HG02938 (cell line): Measurements from ENCODE around the gene USP40.

ENCODE experiments used
- ATAC-seq: cut with Tn5 transposase; IDR thresholded peaks from one replicate; pipeline ENCODE4 v1.9.1; 2021; ENCODE audit warnings: mild to moderate bottlenecking, moderate library complexity; ENCODE audit not compliant: unreplicated experiment

Gene USP40

GRCh38 chr2:233461481-233461891, 105.1 kb downstream of the USP40 start:
- no peak for ATAC-seq

GRCh38 chr2:233460726-233461441, 105.7 kb downstream of the USP40 start:
- no peak for ATAC-seq

GRCh38 chr2:233459426-233459825, 107.2 kb downstream of the USP40 start:
- ATAC-seq, result no peak

GRCh38 chr2:233458826-233459225, 107.8 kb downstream of the USP40 start:
- no peak for ATAC-seq

- ATAC-seq, result no peak
Measured at GRCh38 chr2:233458031-233458610, 108.5 kb downstream of the USP40 start.

GRCh38 chr2:233457356-233457755, 109.2 kb downstream of the USP40 start:
- ATAC-seq, result no peak

- ATAC-seq, result no peak
Measured at GRCh38 chr2:233456934-233457333, 109.6 kb downstream of the USP40 start.

GRCh38 chr2:233456111-233456510, 110.5 kb downstream of the USP40 start:
- ATAC-seq, result no peak

- no peak for ATAC-seq
Measured at GRCh38 chr2:233455491-233455890, 111.1 kb downstream of the USP40 start.

- no peak for ATAC-seq
Measured at GRCh38 chr2:233455006-233455405, 111.6 kb downstream of the USP40 start.

GRCh38 chr2:233453916-233454315, 112.7 kb downstream of the USP40 start:
- no peak for ATAC-seq

GRCh38 chr2:233453111-233453915, 113.3 kb downstream of the USP40 start:
- ATAC-seq, result no peak

GRCh38 chr2:233451950-233452349, 114.6 kb downstream of the USP40 start:
- no peak for ATAC-seq

- no peak for ATAC-seq
Measured at GRCh38 chr2:233450864-233451575, 115.6 kb downstream of the USP40 start.

- ATAC-seq, result no peak
Measured at GRCh38 chr2:233449921-233450863, 116.4 kb downstream of the USP40 start.

- no peak for ATAC-seq
Measured at GRCh38 chr2:233449081-233449901, 117.3 kb downstream of the USP40 start.

GRCh38 chr2:233448575-233448974, 118.0 kb downstream of the USP40 start:
- ATAC-seq, result no peak

- ATAC-seq, result no peak
Measured at GRCh38 chr2:233448220-233448559, 118.4 kb downstream of the USP40 start.

GRCh38 chr2:233447506-233448219, 118.9 kb downstream of the USP40 start:
- no peak for ATAC-seq
